HG03097 (cell line): Measurements from ENCODE around the gene CYP19A1.
"Not testable (repeated sequence)": the region's sequence is repeated elsewhere in the genome, so short reads cannot be mapped to it uniquely, and the experiment has no call there.

Experiments used
- ATAC-seq: cut with Tn5 transposase; IDR thresholded peaks from one replicate; pipeline ENCODE4 v1.9.1; 2021; ENCODE audit not compliant: unreplicated experiment, low FRiP score

Gene CYP19A1

DNA sequence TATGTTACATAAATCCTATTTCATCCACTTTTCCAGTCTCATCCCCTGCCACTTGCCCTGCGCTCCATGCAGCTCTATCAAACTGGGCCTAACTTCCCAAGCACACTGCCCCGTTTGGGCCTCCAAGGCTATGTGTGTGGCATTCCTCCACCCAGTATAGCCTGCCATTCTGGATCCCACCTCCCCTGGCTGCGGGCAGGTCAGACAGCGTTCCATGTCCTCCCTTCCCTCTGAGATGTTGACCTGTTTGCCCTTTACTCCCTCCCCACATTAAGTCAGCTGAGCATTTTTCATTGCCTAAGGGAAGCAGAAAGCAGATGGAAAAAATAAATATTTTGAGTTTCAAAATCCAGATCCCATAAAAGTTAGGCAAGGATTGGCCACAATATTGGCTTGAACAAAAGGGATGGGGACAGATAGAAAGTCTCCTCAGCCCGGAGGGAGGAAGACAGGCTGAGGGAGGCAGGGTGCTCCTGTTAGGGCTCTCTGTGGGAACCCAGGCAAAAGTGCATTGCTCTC is 73.3 kb downstream of the CYP19A1 start:
- no peak for ATAC-seq

GRCh38 chr15:51263726-51264125 is 74.7 kb downstream of the CYP19A1 start:
- no peak for ATAC-seq

DNA sequence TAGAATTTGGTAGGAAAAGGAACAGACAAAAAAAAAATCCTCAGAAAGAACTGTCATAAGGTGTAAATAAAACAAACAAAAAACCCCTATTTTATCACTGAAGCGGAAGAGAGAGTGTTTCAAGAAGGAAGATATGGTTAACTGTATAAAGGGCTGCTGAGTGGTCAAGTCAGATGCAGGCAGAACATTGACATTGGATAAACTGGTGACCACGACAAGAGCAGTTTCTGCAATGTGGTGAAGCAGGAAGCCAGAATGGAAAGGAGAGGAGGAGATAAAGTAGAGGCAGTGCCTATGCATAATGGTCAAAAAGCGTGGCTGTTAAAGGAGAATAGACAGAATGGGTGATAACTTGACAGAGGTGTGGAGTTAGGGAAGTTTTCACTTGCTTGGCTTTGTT is 75.3 kb downstream of the CYP19A1 start:
- ATAC-seq = no peak

DNA sequence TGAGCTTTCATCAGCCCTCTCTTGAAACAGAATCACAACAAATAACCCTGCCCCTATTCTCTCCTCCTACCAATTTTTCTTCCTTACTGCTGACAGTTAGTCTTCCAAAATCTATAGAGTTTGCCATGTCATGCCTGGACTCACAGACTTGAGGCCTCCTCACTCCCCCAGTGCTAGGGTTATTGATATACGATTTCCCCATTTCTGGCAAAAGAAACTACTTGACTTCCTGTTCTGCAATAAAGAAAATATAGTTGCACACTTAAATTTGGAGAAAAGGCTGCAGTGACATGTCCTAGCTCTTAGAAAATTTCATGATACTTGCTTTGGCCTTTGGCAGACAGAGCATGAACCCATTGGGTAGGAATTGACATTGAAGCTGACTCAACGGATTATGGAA is 75.9 kb downstream of the CYP19A1 start:
- no peak for ATAC-seq

DNA sequence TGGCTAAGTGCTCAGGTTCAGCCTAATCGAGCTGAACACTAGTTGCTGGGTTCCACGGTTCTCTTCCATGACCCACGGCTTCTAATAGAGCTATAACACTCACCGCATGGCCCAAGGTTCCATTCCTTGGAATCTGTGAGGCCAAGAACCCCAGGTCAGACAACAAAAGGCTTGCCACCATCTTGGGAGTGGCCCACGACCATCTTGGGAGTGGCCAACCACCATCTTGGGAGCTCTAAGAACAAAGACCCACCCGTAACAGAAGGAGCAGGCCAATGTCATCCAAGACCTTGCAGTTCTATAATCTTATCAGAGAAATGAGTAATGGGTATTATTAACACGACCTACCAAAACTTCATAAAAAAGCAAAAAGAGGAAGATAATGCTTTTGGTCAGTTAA is 77.3 kb downstream of the CYP19A1 start:
- ATAC-seq = not testable (repeated sequence)

DNA sequence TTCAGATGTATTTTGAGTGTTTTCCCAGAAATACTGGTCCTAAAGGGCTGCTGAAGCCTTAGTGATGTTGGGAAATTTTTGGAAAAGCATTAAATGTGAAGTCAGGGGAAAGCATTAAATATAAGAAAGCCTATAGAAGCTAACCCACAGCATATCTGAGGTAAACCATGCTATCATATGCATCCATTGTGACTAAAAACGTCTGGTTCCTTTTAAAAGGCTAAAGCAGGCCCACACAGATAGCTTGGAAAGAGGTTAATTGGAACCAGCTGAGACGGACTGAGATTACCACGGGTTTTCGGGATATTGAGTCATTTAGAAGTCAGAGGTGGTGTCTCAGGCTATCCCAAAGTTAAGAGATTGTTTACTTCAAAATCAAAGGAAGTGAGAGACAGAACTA is 78.2 kb downstream of the CYP19A1 start:
- ATAC-seq = no peak

- no peak for ATAC-seq
Observed at GRCh38 chr15:51255533-51255932, 82.9 kb downstream of the CYP19A1 start.

GRCh38 chr15:51253366-51253765 is 85.0 kb downstream of the CYP19A1 start:
- no peak for ATAC-seq

DNA sequence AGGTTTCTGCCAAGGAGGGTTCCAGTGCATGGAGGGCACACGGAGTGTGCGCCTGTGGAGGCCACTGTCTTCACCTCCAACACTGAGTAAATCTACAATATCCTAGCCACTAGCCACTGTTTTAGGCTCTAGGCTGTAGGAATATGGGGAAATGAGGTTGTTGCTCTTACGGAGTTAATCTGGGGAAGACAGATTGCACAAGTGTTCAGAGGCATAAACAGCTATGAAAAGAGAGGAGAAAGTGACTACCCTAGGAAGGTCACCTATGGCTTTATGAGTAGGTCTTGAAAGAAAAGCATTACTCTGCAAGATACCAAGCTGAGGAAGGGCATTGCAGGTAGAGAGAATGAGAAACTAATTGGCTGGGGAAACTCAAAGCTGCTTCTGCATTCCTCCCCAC is 85.7 kb downstream of the CYP19A1 start:
- ATAC-seq = no peak

DNA sequence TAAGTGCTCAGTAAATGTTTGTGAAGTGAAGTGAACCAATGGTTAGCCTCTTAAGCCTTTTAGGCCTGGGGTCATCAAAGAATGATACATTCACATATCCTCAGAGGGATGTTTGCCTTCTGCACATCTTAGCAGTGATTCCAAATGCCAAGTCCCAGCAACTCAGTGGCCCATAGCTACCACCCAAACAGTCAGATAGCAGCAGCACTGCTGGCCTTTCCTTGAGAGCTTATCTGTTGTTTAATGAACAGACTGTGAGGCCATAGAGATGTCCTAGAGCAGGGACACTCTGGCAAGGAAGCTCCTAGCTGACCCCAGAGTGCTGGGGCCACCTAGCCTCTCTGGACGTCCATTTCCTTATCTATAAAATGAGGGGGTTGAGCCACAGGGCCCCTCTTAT is 86.8 kb downstream of the CYP19A1 start:
- no peak for ATAC-seq

DNA sequence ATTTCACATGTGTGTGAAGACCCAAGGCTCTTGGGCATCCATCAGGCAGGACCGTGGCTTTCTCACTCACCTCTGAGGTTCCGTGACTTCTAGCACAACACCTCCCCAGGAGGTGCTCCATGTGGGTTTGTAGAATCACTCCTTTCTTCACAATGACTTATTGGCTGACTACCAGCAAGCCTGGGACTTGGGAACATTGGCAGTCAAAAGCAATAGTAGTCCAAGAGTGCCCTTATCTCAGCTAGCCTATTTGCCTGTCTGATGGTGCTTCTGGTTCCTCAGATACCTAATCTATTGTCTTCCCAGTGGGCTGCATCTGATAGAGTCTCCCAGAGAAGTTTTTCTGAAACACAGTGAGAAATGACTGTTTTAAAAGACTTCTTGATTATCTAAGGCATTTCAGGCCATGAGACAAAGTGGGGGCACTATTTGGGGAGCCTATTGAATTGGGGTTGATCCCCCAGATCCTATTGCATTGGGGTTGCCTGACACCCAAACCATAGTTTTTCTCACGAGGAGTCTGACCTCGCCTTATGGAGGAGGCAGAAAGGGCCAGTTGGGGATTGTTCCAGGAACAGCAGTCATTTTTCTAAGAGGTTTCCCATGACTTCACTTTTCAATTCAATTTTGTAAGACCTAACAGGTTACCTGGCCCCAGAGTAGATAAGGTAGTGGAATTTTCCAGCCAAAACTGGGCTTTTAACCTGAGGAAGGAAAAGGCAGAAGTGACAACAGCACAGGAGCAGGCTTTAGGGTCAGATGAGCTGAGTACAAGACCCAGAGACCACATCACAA is 88.0 kb downstream of the CYP19A1 start:
- no peak for ATAC-seq

GRCh38 chr15:51245628-51246027 is 92.8 kb downstream of the CYP19A1 start:
- no peak for ATAC-seq

- no peak for ATAC-seq
Observed at GRCh38 chr15:51244423-51244869, 94.0 kb downstream of the CYP19A1 start.

DNA sequence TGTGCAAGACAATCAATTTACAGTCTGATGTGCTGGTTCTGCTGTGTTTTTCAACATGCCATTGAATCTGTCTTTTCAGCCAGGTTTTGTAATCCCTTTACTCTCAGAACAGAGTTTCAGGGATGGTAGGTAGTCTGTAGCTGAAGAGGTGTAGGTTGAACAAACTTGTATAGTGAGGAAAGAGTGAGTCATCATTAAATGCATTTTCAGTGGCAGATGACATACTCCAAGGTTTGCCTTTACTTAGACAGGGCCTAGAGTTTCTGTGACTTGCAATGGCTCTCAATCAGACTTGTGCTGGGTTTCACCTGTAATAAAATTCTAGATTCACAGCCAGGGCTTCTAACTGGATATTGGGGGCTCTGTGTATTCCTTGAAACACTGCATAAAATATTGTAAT is 94.6 kb downstream of the CYP19A1 start:
- ATAC-seq = no peak

DNA sequence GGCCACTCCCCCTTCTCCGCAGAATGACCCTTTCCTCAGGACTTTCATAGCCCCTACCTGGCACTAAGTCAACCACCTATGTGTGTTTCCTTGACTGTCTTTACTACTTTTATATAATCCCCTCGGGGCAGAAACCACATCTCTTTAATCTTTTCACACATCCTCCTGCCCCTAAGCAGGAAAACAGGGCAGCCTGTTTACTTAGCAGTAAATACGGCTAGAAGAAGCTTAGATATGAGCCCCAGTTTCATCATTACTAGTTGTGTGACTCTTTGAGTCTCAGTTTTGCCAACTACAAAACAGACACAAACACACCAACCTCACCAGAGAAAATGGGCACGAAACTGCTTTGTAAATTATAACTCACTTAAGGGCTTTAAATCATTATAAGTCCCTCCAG is 98.3 kb downstream of the CYP19A1 start:
- no peak for ATAC-seq

- no peak for ATAC-seq
Observed at GRCh38 chr15:51237816-51238215, 100.6 kb downstream of the CYP19A1 start.

- ATAC-seq = no peak
Observed at GRCh38 chr15:51234176-51234927, 104.0 kb downstream of the CYP19A1 start.

DNA sequence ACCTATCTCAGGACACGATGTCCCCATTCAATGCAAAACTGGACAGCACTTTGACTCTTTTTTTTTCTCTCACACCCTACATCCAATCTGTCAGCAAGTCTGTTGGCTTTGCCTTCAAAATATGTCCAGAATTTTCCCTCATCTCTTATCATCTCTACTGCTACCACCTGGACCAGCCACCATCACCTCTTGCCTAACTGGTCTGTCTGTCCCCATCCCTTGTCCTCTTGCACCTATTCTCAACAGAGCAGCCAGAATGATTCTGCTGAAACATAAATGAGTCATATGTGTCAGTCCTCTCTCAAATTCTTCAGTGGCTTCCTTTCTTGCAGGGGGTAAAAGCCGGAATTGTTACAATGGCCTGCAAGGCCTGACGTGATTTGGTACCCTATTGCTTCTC is 105.8 kb downstream of the CYP19A1 start:
- no peak for ATAC-seq

GRCh38 chr15:51229907-51230330 is 108.5 kb downstream of the CYP19A1 start:
- no peak for ATAC-seq

- ATAC-seq = peak; percentile 69
Observed at GRCh38 chr15:51227940-51228732, 110.3 kb downstream of the CYP19A1 start.
